ENCODE data around the gene TAGLN.

The TAGLN gene

GRCh38 chr11:117183724-117184349, 15.3 kb upstream of the TAGLN start:
- TF ChIP-seq CTCF (IDR thresholded peaks at IDR 0.05; ENCODE audit: borderline replicate concordance, extremely low read depth, low read length, poor library complexity, severe bottlenecking) (no peak), EZH2 (IDR thresholded peaks at IDR 0.05; ENCODE audit: borderline replicate concordance, low read depth, low read length, severe bottlenecking) (no peak)
- H3K27ac ChIP-seq (ENCODE audit: low read length): no peak overlapping the region
- no peaks in the 10 kb centered on the region for H3K79me2 ChIP-seq (ENCODE audit: insufficient read depth, low read length)
- H3K36me3 ChIP-seq (ENCODE audit: insufficient read depth, low read length): peaks cover 17% of the 10 kb centered on the region
- H2AFZ ChIP-seq (ENCODE audit: low read depth, low read length): no peak overlapping the region
- DNase-seq: no peak
- H4K20me1 ChIP-seq (ENCODE audit: insufficient read depth, low read length): peaks cover 7% of the 10 kb centered on the region; the same call in 1 of the 2 replicates
- ATAC-seq (ENCODE audit: insufficient read depth, low read depth): no peak
- H3K27me3 ChIP-seq (ENCODE audit: insufficient read depth, low read length, poor library complexity): no peaks in the 10 kb centered on the region
- H3K4me2 ChIP-seq (ENCODE audit: insufficient read depth, low read length): no peak overlapping the region
- no peaks in the 10 kb centered on the region for H3K9me3 ChIP-seq (ENCODE audit: insufficient read depth, low read length, severe bottlenecking)
- H3K4me3 ChIP-seq (ENCODE audit: low read depth in 1 of 2, low read length in 2 of 2): no peak overlapping the region
- H3K9ac ChIP-seq (ENCODE audit: low read depth, low read length): no peak overlapping the region
- H3K4me1 ChIP-seq (ENCODE audit: insufficient read depth, low read length): peaks cover 28% of the 10 kb centered on the region

- Histone ChIP-seq H4K20me1 (ENCODE audit: insufficient read depth, low read length) (no peaks in the 10 kb centered on the region; the same call in 1 of the 2 replicates), H3K4me1 (ENCODE audit: insufficient read depth, low read length) (peaks cover 10% of the 10 kb centered on the region), H3K9ac (ENCODE audit: low read depth, low read length) (no peak overlapping the region), H3K9me3 (ENCODE audit: insufficient read depth, low read length, severe bottlenecking) (no peaks in the 10 kb centered on the region), H3K79me2 (ENCODE audit: insufficient read depth, low read length) (no peaks in the 10 kb centered on the region), H3K4me2 (ENCODE audit: insufficient read depth, low read length) (no peak overlapping the region), H3K36me3 (ENCODE audit: insufficient read depth, low read length) (peaks cover 26% of the 10 kb centered on the region), H3K27me3 (ENCODE audit: insufficient read depth, low read length, poor library complexity) (no peaks in the 10 kb centered on the region), H3K27ac (ENCODE audit: low read length) (no peak overlapping the region), H3K4me3 (ENCODE audit: low read depth in 1 of 2, low read length in 2 of 2) (no peak overlapping the region), H2AFZ (ENCODE audit: low read depth, low read length) (no peak overlapping the region)
- ATAC-seq (ENCODE audit: insufficient read depth, low read depth) (no peak), DNase-seq (no peak)
- TF ChIP-seq EZH2 (IDR thresholded peaks at IDR 0.05; ENCODE audit: borderline replicate concordance, low read depth, low read length, severe bottlenecking) (no peak), CTCF (IDR thresholded peaks at IDR 0.05; ENCODE audit: borderline replicate concordance, extremely low read depth, low read length, poor library complexity, severe bottlenecking) (no peak)
Observed at GRCh38 chr11:117185736-117186430, 13.3 kb upstream of the TAGLN start.

GRCh38 chr11:117186431-117186761, 12.8 kb upstream of the TAGLN start:
- Histone ChIP-seq H3K4me2 (ENCODE audit: insufficient read depth, low read length) (no peak overlapping the region), H3K9me3 (ENCODE audit: insufficient read depth, low read length, severe bottlenecking) (no peaks in the 10 kb centered on the region), H3K9ac (ENCODE audit: low read depth, low read length) (no peak overlapping the region), H3K36me3 (ENCODE audit: insufficient read depth, low read length) (peaks cover 26% of the 10 kb centered on the region), H2AFZ (ENCODE audit: low read depth, low read length) (no peak overlapping the region), H3K27me3 (ENCODE audit: insufficient read depth, low read length, poor library complexity) (no peaks in the 10 kb centered on the region), H3K4me3 (ENCODE audit: low read depth in 1 of 2, low read length in 2 of 2) (no peak overlapping the region), H3K27ac (ENCODE audit: low read length) (no peak overlapping the region), H4K20me1 (ENCODE audit: insufficient read depth, low read length) (no peaks in the 10 kb centered on the region; the same call in 1 of the 2 replicates), H3K4me1 (ENCODE audit: insufficient read depth, low read length) (peaks cover 5% of the 10 kb centered on the region), H3K79me2 (ENCODE audit: insufficient read depth, low read length) (no peaks in the 10 kb centered on the region)
- DNase-seq (no peak), ATAC-seq (ENCODE audit: insufficient read depth, low read depth) (no peak)
- no peak for TF ChIP-seq CTCF (IDR thresholded peaks at IDR 0.05; ENCODE audit: borderline replicate concordance, extremely low read depth, low read length, poor library complexity, severe bottlenecking)
- no peak for TF ChIP-seq EZH2 (IDR thresholded peaks at IDR 0.05; ENCODE audit: borderline replicate concordance, low read depth, low read length, severe bottlenecking)
